Pons (tissue), 1 donor: ENCODE measurements around the gene KLHL30.

Source experiments
- DNase-seq: peaks from one replicate; pipeline ENCODE4 v3.0.0-alpha.2; 2016; ENCODE audit warnings: low spot score

Gene KLHL30

DNA sequence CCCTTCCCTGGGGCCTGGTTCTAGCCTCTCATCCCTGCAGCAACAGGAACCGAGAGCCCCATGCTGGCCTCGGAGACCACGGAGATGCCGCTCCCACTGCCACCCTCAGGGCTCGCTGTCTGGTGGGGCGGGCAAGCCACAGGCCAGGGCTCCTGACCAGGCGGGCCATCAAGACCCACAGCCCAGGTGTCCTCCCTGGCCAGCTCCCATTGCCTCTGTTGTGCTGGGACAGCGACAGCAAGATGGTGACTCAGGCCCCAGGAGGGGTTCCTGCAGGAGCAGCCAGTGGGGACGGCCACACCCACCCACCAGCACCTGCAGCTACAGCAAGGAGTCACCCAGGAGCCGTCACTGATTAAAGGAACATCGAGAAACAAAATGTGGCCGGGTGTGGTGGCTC, 7.4 kb downstream of the KLHL30 start:
- no peak for DNase-seq

DNA sequence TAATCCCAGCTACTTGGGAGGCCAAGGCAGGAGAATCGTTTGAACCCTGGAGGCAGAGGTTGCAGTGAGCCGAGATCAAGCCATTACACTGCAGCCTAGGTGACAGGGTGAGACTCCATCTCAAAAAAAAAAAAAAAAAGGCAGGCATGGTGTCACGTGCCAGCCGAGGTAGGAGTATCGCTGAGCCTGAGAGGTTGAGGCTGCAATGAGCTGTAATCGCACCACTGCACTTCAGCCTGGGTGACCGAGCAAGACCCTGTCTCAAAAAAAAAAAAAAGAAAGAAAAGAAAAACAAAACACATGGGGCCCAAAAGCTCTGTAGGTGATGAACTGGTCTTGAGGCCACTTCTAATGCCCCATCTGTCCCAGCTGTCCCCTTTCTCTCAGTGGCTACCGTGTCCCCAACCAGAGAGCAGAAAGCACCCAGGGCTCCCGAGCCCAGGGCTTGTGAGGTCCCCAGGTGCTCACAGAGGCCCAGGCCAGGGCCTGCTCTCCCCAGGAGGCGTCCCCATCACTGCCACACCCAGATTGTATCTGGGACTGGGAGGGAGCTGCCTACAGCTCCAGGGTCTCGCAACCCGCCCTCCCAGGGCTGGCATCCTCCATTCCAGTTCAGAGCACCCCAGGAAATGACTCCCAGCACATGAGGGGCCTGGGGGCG, 8.5 kb downstream of the KLHL30 start:
- DNase-seq = no peak

DNA sequence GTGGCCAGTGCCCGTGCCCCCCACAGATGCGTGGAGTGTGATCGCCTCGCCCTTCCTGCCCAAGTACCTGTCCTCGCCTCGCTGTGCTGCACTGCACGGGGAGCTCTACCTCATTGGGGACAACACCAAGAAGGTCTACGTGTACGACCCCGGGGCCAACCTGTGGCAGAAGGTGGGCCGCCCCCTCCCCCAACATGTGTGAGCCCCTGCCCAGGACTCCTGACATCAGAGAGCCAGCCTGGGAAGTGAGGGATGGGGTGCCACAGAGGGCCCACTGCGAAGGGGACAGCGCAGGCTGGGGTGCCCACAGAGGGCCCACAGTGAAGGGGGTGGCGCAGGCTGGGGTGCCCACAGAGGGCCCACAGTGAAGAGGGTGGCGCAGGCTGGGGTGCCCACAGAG, 10.5 kb downstream of the KLHL30 start:
- no peak for DNase-seq

DNA sequence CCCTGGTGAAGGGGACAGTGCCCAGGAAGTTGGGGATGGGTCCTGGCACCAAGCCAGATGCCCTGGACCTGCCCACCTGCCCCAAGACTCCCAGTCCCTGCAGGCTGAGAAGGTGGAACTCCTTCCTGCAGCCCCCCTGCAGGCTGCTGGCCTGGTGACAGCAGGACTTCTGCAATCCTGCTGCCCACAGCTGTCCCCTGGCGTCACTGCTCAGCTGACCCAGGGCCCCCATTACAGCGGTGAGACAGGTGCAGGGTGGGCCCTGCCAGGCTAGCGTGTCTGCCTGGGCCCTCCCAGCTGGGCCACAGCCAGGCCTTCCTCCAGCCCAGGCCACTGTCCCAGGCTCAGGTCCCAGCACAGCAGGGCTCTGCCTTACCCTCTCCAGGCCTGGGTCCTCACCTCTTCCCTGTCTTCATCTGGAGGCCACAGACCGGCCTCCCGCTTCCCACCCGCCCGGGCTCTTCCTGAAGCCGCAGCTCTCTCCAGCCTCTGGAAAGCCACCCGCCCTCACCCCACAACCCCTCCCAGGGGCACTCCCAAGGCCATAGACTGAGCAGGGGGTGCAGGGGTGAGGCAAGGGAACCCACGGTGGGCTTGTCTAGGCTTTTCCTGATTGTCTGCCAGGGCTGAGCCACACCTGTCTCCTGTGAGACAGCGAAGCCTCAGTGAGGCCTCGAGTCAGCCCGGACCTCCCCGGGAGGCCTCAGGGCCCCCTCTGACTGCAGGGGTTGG, 11.5 kb downstream of the KLHL30 start:
- no peak for DNase-seq

DNA sequence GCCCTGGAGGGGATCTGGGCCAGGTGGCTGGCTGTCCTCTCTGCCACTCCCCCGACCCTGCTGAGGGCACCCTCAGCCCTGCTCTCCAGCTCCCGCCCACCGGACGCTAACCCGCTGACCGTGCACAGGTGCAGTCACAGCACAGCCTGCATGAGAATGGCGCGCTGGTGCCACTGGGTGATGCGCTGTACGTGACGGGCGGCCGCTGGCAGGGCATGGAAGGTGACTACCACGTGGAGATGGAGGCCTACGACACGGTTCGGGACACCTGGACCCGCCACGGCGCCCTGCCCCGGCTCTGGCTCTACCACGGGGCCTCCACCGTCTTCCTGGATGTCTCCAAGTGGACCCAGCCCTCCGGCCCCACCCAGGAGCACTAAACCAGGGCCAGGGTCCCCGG, 12.2 kb downstream of the KLHL30 start:
- DNase-seq = no peak

DNA sequence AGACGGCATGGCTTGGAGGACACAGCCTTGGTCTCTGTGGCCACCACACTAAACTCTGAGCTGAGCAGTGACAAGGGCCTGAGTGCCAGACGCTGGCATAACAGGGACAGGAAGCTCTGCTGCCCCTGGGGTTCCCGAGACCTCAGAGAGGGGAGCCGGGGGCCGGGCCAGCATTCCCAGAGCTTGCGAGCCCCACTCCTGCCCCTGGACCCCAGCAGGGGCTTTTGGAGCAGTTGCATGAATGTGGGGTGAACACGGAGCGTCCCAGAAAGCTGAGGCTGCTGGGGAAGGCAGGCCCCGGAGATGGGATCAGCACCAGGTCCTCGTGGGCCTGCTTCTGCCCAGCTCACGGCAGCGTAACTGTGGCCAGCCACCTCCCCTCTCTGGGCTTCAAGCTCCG, 12.7 kb downstream of the KLHL30 start:
- no peak for DNase-seq

DNA sequence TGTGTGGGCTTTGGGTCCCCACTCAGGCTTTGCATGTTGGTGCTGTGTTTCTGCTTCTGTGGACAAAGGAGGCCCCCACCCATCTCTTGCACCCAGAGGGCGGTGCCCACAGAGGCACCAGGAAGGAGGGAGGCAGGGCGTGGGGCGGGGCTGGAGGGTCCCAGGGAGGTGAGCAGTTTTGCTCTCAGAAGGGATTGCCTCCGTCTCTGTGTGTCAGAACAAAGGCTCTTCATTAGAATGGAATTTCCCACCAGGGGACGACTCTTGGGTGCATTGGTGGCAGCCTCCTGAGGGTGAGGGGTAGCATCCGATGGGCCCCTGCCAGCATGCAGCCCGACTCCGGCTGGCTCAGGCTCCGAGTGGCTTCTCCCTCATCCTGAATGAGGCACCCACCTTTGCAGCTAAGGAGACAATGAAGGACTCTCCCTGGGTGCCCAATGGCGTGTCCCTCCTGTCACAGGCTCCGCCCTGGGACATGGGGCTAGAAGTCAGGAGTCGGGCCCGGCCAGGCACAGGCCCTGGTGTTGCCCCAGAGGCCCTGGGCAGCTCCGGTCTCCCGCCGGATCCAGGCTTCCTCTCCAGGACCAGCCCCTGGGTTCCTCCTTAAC, 13.3 kb downstream of the KLHL30 start:
- no peak for DNase-seq

DNA sequence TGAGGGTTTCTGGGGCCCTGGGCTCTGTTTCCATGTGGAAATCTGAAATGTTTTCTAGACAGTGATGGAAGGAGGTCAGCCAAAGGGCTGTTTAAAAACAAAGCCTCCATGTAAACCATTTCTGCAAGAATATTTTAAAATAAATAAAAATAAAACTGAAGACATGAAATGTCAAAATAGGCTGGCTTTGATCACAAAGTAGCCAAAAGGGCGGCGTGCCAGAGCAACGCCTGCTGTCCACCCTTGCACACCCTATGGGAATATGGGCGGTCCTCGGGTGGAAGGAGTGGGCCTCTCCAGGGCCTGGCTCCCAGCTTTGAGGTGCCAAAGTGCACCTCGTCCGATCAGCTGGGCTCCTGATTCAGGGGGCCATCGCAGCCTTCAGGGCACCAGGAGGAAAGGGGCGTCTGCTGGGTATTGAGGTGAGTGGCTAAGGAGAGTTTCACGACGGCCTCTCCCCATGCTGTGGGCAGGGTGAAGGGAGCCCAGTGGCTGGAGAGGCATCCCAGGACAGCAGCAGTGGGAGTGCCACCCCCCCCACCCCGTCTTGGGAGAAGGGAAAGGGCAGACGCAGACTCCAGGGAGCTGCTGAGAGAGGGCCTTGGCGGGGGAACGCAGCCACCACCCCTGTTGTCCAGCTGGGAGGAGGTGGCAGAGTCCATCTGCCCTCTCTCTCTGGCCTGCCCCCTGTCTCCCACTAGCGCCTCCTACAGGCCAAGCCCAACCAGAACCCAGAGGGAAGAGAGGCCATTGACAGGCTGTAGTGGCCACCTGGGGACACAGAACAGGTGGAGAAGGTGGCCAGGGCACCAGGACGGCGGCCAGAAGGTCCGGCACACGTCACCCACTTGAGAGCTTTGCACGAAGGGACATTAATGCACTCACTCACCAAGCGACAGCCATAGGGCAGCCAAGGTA, 14.6 kb downstream of the KLHL30 start:
- no peak for DNase-seq

DNA sequence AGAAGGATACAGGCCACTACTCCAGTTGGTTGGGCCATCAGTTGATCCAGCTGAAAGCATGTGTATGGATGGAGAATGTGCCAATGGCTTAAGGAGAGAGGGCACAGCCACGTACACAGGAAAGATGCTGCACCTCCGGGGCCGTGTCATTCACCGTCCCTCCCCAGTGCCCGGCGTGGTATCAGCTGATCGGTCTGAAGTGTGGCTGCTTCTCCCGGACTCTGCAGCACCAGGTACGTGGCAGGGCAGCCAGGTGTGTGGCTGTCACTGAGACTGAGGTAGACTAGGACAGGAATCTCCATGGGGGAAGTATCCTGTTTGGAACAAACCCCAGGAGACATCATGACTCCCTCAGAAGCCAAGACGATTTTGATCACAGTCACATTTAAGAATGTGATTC, 16.1 kb downstream of the KLHL30 start:
- DNase-seq = no peak

DNA sequence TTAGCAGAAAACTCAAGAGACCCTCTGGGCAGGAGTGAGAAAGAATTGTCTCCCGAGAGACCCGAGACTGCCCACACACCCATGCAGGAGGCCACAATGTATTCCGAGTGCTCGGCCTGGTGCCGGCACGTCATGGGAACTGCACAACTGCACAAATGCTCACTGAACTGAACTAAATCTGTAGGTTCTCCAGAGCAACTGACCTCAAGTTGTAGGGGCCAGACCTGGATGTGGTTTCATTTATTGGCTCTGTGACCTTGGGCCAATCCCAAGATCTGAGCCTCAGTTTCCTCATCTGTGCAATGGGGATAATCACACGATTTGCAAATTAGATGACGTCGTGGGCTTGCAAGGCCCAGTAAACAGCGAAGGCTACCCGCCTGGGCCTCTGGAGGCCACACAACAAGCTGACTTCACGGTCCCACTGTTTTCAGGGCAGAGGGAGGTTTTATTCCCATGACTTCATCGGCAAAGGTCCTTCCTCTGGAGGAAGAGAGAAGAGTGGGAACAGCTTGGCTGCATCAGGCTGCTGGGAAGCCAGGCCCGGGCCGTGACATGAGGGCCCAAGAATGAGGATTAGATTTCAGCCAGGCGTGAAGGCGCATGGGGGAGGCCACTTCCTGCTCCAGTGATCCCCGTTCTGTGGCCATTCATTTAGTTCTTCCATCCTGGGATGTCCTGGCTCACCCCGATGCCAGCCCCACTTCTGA, 16.7 kb downstream of the KLHL30 start:
- no peak for DNase-seq

DNA sequence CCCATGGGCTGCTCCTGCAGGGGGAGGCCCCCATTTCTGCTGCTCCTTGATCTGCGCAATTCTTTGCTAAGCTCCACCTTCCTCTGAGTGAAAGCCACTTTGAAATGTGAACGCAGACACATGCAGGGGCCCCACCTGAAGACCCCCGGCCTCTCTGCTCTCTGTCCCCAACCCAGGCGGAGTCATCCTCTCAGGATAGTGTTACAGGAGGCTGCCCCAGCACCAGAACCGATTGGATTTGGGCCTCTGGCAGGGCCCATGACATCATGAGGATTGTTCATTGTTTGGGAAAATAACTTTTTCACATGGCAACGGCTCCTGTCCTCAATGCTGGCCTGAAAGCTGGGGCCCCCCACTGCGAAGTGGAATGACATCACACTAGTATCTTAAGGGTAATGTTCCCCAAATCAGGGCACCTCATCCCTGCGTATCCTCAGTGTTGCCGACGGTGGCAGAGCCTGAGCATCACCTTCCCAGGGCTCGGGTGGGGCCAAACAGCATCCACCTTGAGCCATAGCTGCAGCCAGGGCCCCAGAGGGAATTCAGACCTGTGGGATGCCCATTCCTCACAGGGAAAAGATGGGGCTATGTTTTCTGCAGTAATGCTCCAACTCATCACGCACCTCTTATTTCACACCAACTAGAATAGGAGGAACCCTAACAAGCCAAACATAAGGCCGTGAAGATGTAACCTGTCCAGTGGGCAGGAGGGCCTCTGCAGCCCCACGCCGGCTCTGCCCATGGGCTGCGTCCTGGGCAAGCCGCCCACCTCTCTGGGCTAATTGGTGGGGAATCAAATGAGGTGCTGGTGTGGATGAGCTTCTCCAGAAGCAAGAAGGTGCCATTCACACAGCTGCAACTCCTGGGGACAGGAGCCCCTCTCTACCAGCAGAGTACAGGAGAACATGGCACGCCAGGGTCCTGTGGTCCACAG, 17.6 kb downstream of the KLHL30 start:
- no peak for DNase-seq

DNA sequence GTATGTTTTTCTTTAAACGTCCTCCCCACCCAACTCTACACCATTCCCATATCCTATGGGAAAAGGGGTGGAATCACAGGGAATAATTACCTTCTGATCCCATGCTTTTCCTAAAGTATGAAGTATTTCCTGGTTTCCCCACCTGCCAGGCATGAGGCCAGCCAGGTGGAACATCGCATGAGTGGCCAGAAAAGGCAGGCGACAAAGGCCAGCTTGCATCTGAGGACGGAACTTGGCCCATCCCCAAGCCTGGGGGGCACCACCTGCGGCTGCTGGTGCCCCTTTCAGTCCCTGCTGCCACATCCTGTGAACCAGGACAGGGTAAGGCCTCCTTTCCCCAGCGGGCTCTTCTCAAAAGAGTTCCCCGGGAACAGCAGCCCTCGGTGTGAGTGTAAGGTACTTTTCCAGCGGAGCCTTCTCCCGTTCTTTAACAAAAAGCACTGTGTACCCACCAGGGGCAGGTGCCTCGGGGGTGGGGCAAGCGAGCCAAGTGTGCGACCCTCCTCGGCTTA, 19.1 kb downstream of the KLHL30 start:
- DNase-seq = no peak

DNA sequence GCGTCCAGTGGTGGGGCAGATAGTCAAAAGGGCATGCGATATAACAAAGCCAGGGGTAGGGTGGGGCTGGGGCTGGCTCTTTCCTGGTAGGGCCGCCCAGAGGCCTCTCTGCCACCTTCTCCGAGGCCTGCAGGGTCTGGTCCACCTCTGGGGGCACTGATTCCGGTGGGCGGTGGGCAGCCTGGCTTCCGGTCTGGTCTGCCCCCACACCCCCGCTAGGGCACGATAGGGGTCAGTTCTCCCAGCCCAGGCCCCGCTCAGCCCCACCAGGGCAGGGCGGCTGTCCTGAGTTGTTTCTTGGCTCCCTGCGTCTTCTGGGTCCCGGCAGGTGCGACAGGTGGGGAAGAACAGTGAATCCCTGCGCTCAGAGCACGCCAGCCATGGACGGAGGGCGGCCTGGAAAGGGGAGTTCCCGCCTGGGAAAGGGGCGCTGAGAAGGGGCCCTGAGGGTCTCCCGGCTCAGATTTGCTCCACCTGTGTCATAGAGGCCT, 19.6 kb downstream of the KLHL30 start:
- DNase-seq = no peak

DNA sequence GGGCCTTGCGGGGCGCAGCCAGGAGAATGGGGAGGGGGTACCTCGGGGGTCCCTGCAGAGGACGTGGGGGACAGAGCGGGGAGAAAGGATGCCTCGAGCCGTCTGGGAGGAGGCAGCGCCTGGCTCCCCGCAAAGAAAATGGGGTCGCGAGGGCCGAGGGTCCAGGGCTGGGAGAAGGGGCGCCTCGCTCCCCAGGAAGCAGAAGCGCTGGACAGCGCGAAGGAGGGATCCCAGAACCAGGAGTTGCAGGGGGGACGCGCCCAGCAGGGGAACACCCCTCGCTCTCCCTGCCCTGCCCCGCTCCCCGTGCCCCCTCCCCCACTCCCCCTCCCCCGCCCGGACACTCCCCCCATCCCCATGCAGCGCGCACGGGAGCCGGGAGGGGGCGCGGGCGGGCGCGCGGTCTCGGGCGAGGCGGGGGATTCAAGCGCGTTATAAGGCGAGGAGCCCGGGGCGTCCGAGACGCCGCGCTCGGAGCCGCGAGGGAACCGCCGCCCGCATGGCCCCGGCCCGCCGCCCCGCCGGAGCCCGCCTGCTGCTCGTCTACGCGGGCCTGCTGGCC, 20.1 kb downstream of the KLHL30 start, which contains the start of gene ERFE:
TSS of gene ERFE (plus strand) at position 462 of the 562 bp plus-strand sequence. CDS start at position 500, 38 bp downstream.
- no peak for DNase-seq

DNA sequence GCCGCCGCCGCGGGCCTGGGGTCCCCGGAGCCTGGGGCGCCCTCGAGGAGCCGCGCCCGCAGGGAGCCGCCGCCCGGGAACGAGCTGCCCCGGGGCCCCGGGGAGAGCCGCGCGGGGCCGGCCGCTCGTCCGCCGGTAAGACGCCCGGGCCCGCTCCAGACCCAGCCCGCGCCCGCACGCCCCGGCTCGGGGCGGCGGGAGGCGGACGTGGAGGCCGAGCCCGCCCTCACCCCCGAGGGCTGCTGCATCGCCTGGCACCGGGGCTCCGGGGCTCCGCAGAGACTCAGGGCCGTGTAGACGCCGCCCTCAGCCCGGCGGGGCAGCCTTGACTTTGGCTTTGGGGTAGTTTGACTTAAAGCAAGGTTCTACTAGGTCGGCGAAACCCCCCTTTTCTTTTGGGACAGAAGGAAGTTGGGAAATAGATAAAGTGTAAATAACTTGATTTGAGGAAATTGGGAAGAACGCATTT, 20.6 kb downstream of the KLHL30 start:
- no peak for DNase-seq

DNA sequence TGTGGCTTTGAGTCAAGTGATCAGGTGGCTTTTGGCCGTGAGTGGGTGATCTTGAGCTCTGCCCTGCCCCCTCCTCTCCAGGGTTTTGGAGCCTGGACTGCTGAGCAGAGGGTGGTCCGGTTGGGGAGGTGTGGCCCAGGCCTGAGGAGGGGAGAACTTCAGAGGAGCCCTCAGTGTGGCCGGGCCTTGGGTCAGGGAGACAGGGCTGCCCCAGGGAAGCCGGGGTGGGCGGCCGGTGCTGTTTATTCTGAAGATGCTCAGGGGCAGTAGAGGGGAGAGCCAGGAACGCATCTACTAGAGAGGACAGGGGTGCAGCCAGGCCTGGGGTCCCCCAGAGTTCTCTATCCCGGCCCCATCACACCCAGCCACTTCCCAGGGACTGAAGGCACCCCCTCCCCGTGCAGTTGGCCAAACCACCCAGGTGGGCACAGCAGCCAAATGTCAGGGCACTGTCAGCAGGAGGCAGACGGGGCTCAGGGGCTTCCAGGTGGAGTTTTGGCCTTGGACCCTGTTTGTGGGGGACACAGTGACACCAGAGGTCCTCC, 21.3 kb downstream of the KLHL30 start:
- DNase-seq = no peak

DNA sequence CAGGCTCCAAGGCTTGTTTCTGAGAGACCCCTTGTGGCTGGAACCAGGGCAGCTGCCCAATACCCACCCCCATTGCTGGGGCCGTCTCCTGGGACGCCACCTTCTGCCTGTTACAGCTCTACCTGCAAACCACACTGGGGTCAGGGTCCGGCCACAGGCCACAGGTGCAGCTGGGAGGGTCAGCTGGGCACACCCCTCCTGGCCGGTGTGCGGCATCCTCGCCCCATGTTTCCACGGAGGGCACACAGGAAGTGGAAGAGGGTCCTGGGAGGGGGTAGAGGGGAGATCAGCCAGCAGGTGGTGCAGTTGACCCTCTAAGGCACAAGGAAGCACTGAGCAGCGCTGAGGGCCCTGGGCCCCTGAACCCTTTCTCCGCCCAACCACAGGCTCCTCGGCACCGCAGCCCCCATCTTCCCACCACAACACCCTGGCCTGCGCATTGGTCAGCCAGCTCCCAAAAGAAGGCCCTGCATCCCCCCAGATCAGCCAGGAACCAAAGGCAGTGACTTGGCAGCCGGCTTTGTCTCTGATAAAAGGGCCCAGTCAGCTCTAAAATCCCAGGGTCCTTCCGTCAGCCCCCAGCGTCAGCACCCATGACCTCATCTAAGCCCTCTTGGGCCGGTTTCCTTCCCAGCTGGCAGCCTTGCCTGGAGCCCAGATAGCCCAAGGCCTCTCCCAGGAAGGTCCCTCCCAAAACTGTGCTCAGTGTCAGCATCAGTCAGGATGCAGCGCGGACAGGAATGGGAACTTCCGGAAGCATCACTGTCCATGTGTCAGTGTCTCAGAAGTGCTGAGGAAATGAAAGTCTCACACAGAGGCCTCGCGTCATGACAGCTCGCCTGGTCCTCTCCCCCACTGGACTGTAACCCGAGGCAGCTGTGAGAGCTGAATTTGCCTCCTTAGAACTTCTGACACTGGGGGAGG, 22.0 kb downstream of the KLHL30 start:
- DNase-seq = no peak
